Heart left ventricle (tissue), 13 donors: ENCODE results near the gene FXYD3.

Experiments
- CTCF ChIP-seq, 12 donors: fragments of 200-600 bp; sonication (generic) in 4 of 12; IDR thresholded peaks; one replicate each; pipeline versions ENCODE4 v1.5.0 to v1.8.0; 2018 to 2022; ENCODE audit warnings: antibody characterized with exemption in 12 of 12, mild to moderate bottlenecking in 5 of 12
- POLR2A ChIP-seq, 2 donors: fragments of 450-650 bp; IDR thresholded peaks; one replicate each; pipeline ENCODE4 v1.6.1; 2017; ENCODE audit warnings: antibody characterized with exemption in 2 of 2, mild to moderate bottlenecking in 2 of 2, moderate library complexity in 2 of 2
- donor health status: ischemic (EF 13 %, LVEDD 7.1; RV severe dilation, severe dysfunction).
- donor health status: DM: no; HTN: yes; CAD: no.
- donor health status: DM: no; HTN: no; CAD: no.
- donor health status: ischemic (EF 25% LVEDD 6.9; RV normal size, moderate dysfunction).
- donor health status: ischemic (EF 25% LVEDD 5.7; RV mildly dilated, moderate dysfunction).
- donor health status: ischemic (EF 35%, LVEDD 5.7; RV mildly dilated, moderate dysfunction).
- donor health status: nonischemic (EF 11% LVEDD 7.7; RV severe dilation, severe dysfunction).
- donor health status: DM: yes; HTN: yes; CAD: no.
- donor health status: PGD.
- donor health status: ischemic (EF 29% LVEDD 5.4; RV normal size, mild dysfunction).
- donor health status: nonischemic (EF 23%, LVEDD 6.1; RV moderate dilation, normal function).

GRCh38 chr19:35162471-35163326 is 47.1 kb downstream of the FXYD3 start:
- TF ChIP-seq POLR2A (IDR thresholded peaks at IDR 0.05), result no peak
- no peak for TF ChIP-seq CTCF (IDR thresholded peaks at IDR 0.05)
